ENCODE results near the gene RGR.

Gene RGR

GRCh38 chr10:84263716-84264115 is 18.9 kb downstream of the RGR start:
- TF ChIP-seq POLR2AphosphoS5 (IDR thresholded peaks at IDR 0.05; ENCODE audit: low read depth, low read length) (no peak), TAF1 (IDR thresholded peaks at IDR 0.05; ENCODE audit: borderline replicate concordance, insufficient read depth, low read length) (no peak), SIN3A (IDR thresholded peaks at IDR 0.05; ENCODE audit: borderline replicate concordance, insufficient read depth, low read length) (no peak), FOXP2 (optimal IDR thresholded peaks at IDR 0.05; ENCODE audit: borderline replicate concordance, extremely low read depth, extremely low read length, insufficient read depth) (no peak)
- TF ChIP-seq, protein P1, sequence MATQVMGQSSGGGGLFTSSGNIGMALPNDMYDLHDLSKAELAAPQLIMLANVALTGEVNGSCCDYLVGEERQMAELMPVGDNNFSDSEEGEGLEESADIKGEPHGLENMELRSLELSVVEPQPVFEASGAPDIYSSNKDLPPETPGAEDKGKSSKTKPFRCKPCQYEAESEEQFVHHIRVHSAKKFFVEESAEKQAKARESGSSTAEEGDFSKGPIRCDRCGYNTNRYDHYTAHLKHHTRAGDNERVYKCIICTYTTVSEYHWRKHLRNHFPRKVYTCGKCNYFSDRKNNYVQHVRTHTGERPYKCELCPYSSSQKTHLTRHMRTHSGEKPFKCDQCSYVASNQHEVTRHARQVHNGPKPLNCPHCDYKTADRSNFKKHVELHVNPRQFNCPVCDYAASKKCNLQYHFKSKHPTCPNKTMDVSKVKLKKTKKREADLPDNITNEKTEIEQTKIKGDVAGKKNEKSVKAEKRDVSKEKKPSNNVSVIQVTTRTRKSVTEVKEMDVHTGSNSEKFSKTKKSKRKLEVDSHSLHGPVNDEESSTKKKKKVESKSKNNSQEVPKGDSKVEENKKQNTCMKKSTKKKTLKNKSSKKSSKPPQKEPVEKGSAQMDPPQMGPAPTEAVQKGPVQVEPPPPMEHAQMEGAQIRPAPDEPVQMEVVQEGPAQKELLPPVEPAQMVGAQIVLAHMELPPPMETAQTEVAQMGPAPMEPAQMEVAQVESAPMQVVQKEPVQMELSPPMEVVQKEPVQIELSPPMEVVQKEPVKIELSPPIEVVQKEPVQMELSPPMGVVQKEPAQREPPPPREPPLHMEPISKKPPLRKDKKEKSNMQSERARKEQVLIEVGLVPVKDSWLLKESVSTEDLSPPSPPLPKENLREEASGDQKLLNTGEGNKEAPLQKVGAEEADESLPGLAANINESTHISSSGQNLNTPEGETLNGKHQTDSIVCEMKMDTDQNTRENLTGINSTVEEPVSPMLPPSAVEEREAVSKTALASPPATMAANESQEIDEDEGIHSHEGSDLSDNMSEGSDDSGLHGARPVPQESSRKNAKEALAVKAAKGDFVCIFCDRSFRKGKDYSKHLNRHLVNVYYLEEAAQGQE (IDR thresholded peaks at IDR 0.05; ENCODE audit: insufficient read depth in 1 of 2, low read depth in 2 of 2, low read length in 2 of 2) = no peak

- TF ChIP-seq, protein P1 (IDR thresholded peaks at IDR 0.05; ENCODE audit: insufficient read depth in 1 of 2, low read depth in 2 of 2, low read length in 2 of 2) = no peak
- no peak for TF ChIP-seq SIN3A (IDR thresholded peaks at IDR 0.05; ENCODE audit: borderline replicate concordance, insufficient read depth, low read length)
- TF ChIP-seq POLR2AphosphoS5 (IDR thresholded peaks at IDR 0.05; ENCODE audit: low read depth, low read length) = no peak
- no peak for TF ChIP-seq FOXP2 (optimal IDR thresholded peaks at IDR 0.05; ENCODE audit: borderline replicate concordance, extremely low read depth, extremely low read length, insufficient read depth)
- no peak for TF ChIP-seq TAF1 (IDR thresholded peaks at IDR 0.05; ENCODE audit: borderline replicate concordance, insufficient read depth, low read length)
Observed at GRCh38 chr10:84264611-84265141, 19.8 kb downstream of the RGR start.

GRCh38 chr10:84265418-84265817 is 20.6 kb downstream of the RGR start:
- TF ChIP-seq POLR2AphosphoS5 (IDR thresholded peaks at IDR 0.05; ENCODE audit: low read depth, low read length) = no peak
- TF ChIP-seq TAF1 (IDR thresholded peaks at IDR 0.05; ENCODE audit: borderline replicate concordance, insufficient read depth, low read length) = no peak
- TF ChIP-seq, protein P1 (IDR thresholded peaks at IDR 0.05; ENCODE audit: insufficient read depth in 1 of 2, low read depth in 2 of 2, low read length in 2 of 2) = no peak
- TF ChIP-seq SIN3A (IDR thresholded peaks at IDR 0.05; ENCODE audit: borderline replicate concordance, insufficient read depth, low read length) = no peak
- no peak for TF ChIP-seq FOXP2 (optimal IDR thresholded peaks at IDR 0.05; ENCODE audit: borderline replicate concordance, extremely low read depth, extremely low read length, insufficient read depth)

GRCh38 chr10:84267503-84268126 is 22.8 kb downstream of the RGR start:
- no peak for TF ChIP-seq FOXP2 (optimal IDR thresholded peaks at IDR 0.05; ENCODE audit: borderline replicate concordance, extremely low read depth, extremely low read length, insufficient read depth)
- no peak for TF ChIP-seq TAF1 (IDR thresholded peaks at IDR 0.05; ENCODE audit: borderline replicate concordance, insufficient read depth, low read length)
- no peak for TF ChIP-seq SIN3A (IDR thresholded peaks at IDR 0.05; ENCODE audit: borderline replicate concordance, insufficient read depth, low read length)
- TF ChIP-seq, protein P1 (IDR thresholded peaks at IDR 0.05; ENCODE audit: insufficient read depth in 1 of 2, low read depth in 2 of 2, low read length in 2 of 2) = no peak
- no peak for TF ChIP-seq POLR2AphosphoS5 (IDR thresholded peaks at IDR 0.05; ENCODE audit: low read depth, low read length)

Measured in PFSK-1 (cell line).